Left colon (tissue), 2 donors: Measurements from ENCODE around the gene SCARB1. TPM values are rescaled to one million over a fixed set of nuclear protein-coding genes. Genes with fewer than 3 reads are reported as not detected.

Source experiments
- ATAC-seq: fragments of 200-7000 bp; cut with Tn5 transposase; one replicate; pipeline ENCODE4 v1.9.1; 2020; ENCODE audit warnings: mild to moderate bottlenecking, moderate library complexity
- DNase-seq, 2 donors: peaks; one replicate each; pipeline ENCODE4 v3.0.0-alpha.2; 2020
- intact Hi-C, 2 donors: fragments of 100-400 bp; cut with DNase I in 1 of 2; cut with micrococcal nuclease in 1 of 2; formaldehyde crosslinking; loops; one replicate each; pipeline versions ENCODE4 v1.11.2 to v1.14.0; 2022; cut with DNase I, micrococcal nuclease
- total RNA-seq, 2 donors: library from RNA; stranded (reverse); fragmentation: NEBNext Ultra II Directional; extraction: Animal tissue kit (Norgen Biotek cat#: 25700); gene quantifications; one replicate each; pipeline ENCODE4 v1.2.1, GENCODE V29; 2021
- donor health status: DM: no; HTN: no; CAD: no.
- donor health status: DM: yes; HTN: yes; CAD: no.

Gene SCARB1
- total RNA-seq, 2 donors from 2014 or later, result 39.1 to 66.1 TPM

DNA sequence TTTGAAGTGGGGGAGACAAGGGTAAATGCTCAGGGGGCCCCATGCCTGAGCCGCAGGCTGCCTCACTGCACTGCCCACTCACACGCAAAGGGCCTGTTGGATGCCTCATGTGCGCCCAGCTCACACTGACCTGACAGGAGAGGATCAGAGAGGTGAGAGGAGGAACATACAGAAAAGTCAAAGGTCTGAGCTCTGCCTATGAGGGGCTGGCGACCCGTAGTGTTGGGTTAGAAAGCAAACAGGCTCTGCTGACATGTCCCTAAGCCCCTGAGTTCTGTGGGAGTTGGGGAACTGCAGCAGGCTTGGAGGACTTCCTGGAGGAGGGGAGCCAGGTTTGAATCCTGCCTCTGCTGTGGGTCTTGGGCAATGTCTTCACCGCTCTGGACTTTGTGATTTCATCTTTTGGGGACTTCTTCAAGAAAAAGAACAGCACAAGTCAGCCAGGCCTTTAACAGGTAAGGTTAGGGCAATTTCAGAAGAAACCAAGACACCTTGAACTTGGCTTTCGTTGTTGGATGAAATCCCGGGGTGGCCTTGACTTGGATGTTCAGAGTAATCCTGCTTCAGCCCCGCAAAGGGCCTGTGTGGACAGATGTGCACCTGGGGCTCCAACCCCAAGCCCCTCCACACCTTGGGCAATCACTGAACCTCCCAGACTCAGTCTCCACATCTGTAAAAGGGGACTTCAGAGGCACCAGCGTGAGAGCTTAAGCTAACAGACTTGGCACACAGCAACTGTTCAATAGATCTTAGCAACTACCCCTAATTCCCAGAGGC, 116.8 kb downstream of the SCARB1 start:
- intact Hi-C loops, result no loop called here
- DNase-seq (no peak), ATAC-seq (no peak)

- intact Hi-C loops, result no loop called here
- DNase-seq, result peak; percentile 86 to 92
- ATAC-seq, result peak; percentile 78
These were observed 117.6 kb downstream of the SCARB1 start for GRCh38 chr12:124745891-124746570.

DNA sequence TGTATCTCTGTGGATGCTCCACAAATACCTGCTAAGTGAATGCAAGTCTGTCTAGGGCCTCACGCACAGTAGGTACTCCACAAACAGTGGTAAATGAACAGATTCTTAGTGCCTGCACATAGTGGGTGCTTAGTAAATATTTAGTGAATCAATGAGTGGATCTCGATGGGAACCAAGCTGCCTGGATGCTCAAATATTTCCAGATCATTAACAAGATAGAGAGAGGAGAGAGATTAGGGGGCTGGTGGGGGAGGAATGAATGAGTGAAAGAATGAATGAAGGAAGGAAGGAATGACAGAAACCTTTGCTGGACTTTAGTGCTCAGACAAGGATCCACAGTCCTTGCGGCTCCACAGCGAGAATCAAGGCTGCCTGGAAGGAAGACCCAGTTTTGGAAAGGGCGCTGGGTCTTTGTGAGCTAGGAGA, 118.2 kb downstream of the SCARB1 start:
- intact Hi-C loops, result no loop called here
- ATAC-seq, result no peak
- no peak for DNase-seq

DNA sequence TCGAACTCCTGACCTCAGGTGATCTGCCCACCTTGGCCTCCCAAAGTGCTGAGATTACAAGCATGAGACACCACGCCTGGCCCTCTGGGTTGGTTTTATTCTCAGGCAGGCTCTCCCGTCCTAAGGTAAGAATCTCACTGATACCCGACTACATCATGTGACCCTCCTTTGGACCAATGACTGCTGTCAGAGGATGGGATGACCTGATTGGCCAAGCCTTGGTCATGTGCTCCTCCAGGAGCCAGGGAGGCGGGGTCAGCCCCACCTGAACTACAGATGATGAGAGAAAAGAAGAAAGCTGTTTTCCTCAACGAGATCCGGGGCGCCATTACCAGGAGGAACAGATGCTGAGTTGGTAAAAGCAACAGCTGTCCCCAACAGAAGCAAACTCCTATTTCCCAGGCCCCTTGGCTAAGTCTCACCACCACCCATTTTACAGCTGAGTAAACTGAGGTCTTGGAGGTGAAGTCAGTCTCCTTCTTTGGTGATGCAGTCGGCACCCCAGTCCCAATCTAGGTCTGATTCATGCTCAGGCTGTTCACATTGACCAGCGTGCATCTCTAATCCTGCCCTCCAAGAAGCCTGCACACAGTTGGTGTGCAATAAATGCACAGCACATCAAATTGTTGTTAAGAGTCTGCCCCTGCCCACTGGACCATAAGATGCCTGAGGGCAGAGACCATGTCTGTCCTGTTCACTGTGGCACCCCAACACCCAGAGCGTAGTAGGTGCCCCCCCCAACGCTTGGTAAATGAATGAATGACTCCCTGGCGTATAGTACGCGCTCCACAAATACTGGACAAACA, 118.8 kb downstream of the SCARB1 start:
- intact Hi-C loops, result no loop called here

GRCh38 chr12:124744273-124744640, 119.4 kb downstream of the SCARB1 start:
- DNase-seq (no peak), ATAC-seq (no peak)
- intact Hi-C loops, result no loop called here

More for the DNA sequence above, 118.8 kb downstream of the SCARB1 start:
- ATAC-seq (peak; percentile 16), DNase-seq (no peak)

GRCh38 chr12:124743479-124744272, 120.0 kb downstream of the SCARB1 start:
- intact Hi-C loops, result no loop called here
- ATAC-seq (no peak), DNase-seq (no peak)

DNA sequence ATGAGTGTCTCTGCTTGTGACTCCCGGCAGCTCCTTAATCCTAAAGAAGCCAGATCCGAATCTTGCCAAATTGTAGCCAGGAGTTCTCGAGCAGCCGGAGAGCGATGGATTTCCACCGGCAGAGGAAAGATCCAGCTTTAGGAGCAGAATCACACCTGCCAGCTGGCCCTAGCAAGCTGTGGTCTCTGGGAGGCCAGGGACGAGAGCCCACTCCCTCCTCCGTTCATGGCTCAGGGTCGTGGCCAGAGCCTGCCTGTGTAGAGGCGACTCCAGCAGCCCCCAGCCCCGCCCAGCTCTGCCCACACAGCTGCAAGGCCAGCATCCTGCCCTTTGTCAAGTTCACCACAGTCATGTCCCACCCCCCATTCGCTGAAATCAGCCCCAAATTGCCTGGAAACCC, 121.0 kb downstream of the SCARB1 start:
- DNase-seq, result no peak
- intact Hi-C loops, result no loop called here
- ATAC-seq, result no peak

DNA sequence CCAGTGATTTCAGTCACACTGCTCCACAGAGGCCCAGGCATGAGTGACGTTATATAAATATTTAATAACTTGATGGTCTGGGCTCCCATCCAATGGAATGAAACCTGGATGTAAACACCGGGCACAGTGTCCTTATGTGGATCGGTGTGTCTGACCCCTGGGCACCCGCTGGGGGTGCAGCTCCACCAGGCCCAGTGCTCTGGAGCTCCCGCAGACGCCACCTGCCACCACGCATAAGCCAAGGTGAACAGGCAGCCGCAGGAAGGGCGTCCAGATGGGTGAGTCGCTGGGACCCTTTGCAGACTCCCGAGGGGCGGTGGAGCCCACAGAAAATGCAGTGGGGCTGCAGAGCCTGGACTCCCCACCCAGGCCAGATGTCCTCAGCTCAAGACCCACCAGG, 121.6 kb downstream of the SCARB1 start:
- DNase-seq (peak in 1 of 2 donors; percentile 57), ATAC-seq (no peak)
- intact Hi-C loops, result no loop called here

GRCh38 chr12:124741211-124741610, 122.5 kb downstream of the SCARB1 start:
- DNase-seq (no peak), ATAC-seq (no peak)
- intact Hi-C loops, result no loop called here

- peak in 1 of 2 donors; percentile 53 for DNase-seq
- peak; percentile 54 for ATAC-seq
- intact Hi-C loops, result no loop called here
These were observed 123.0 kb downstream of the SCARB1 start for GRCh38 chr12:124740691-124741137.

DNA sequence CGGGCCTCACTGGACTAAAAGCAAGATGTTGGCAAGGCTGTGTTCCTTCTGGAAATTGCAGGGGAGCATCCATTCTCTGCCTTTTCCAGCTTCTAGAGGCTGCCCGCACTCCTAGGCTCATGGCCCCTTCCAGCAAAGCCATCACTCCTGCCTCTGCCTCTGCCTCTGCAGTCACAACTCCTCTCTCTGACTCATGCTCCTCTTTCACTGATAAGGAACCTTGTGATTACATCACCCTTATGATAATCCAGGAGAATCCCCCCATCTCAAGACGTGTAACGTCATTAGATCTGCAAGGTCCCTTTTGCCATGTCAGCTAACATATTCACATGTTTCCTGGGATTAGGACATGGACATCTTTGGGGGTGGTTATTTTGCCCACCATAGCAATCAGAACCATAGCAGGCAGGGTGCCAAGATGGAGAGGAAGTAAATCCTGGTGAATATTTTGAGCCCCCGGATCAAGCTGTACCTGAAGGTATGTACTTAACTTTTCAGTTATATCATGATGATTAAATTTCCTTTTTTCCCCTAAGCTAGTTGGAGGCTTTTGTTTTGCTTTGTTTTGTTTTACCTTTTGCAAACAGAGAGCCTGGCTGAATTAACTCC, 123.6 kb downstream of the SCARB1 start:
- intact Hi-C loops, result no loop called here
- ATAC-seq, result no peak
- DNase-seq, result no peak

DNA sequence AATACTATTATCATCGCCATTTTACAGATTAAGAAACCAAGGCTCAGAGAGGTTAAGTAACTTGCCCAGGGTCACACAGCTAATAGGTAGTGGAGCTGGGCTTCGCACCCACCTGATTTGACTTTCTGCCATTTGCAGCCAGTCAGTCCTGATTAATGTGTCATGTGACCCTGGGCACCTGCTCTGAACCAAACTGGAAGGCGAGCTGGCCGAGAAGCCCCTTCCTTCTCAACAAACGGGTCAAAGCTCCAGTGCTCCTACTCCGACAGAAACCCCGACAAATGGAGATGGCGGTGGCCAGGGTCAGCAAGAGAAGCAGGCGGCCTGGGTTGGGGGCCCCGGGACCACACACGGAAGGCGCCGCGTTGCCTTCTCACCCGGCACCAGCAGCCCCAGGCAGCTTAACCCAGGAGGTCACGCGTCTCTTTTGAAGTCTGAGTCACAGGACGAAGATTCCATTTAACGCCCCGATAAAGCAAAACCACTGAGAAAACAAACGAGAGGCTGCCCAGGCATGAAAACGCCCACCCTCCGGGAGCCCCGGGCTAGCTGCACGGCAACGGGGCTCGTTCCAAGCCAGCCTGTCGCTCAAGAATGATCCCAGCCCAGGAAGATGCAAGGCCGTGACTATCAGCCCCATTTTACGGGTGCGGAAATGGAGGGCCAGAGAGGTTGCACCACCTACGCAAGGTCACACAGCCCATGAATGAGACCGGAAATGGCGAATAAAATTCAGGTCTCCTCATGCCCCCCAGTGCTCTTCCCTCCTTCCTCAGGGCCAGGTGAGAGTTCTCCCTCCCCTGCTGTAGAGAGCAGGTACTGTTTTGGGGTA, 124.8 kb downstream of the SCARB1 start:
- DNase-seq, result no peak
- intact Hi-C loops, result no loop called here

DNA sequence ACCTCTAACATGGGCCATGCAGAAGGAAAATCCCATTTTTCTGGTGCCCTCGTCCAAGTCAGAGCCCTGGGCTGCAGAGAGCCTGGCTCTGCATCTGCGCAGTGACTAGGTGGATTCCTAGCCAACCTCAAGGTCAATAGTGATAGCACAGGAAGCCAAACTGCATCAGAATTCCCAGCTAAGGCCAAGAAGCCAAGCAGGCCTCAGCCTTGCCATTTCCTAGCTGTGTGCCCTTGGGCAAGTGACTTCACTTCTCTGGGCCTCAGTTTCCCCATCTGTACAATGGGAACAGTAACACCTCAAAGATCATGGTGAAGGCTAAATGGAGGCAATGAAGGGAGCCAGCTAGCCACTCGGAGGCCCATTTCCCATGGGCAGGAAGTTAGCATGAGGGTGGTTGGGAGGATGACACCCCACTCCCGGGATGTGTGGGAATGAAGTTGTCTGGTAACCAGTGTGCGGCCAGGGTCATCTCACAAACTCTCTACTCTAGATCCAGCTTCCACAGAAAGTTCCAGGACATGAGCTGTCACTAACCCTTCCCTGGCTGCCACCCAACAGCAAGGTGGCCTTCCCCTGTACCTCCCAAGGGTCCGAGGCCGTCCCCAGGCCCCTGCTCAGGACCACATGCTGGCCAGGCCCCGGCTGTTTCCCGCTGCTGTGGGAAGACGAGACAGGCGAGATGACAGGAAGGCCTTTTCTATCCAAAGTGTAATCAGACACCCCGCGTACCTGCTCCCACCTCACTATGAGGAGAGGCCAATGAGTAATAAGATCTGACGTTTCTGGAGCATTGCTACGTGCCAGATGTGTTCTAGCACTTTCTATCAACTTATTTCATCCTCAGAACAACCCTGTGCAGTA, 125.7 kb downstream of the SCARB1 start:
- intact Hi-C loops, result no loop called here
- no peak for ATAC-seq

More for the DNA sequence above, 124.8 kb downstream of the SCARB1 start:
- no peak for ATAC-seq

GRCh38 chr12:124737040-124737419, 126.6 kb downstream of the SCARB1 start:
- DNase-seq (no peak), ATAC-seq (no peak)
- intact Hi-C loops, result no loop called here

More for the DNA sequence above, 125.7 kb downstream of the SCARB1 start:
- no peak for DNase-seq

DNA sequence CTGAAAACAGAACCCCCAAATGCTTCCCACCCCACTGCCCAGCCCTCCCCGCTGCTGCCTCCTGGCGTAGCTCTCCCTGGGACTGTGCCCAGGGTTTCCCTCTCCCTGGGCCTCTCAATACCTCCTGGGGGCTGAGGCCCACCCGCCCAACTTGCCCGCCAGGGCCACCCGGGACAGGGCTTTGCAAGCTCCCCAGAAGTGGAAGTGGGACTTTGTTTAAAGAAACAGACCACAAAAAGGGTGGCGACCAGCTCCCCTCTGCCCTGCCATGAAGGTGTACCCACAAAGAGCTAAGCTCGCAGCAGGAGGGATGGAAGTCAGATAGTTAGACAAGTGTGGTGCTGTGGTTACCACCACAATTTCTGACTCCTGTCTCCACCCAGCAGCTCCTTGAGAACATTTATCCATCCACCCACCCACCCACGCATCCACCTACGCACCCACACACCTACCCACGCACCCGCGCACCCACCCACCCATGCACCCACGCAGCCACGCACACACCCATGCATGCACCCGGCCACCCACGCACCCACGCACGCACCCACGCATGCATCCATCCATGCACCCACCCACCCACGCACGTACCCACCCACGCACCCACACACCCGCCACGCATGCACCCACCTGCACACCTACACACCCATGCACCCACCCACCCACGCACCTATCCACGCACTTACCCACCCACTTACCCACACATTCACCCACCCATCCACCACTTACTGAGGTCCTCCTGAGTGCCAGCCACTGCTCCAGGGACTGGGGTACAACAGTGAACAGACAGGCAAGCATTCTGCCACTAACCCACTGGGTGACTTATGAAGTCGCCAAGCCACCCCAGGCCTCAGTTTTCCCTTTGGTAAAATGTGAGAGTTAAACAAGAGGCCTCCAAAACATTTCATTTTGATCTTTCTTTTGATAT, 127.3 kb downstream of the SCARB1 start:
- ATAC-seq (no peak), DNase-seq (no peak)
- intact Hi-C loops, result no loop called here
